HG03196 (cell line): ENCODE results near the gene GAST.
A peak's percentile ranks its signal among the peaks of the same experiment; 100 is the strongest.
"Not testable (repeated sequence)": the region's sequence is repeated elsewhere in the genome, so short reads cannot be mapped to it uniquely, and the experiment has no call there.

ENCODE experiments used
- ATAC-seq: cut with Tn5 transposase; IDR thresholded peaks from one replicate; pipeline ENCODE4 v1.9.1; 2021; ENCODE audit not compliant: unreplicated experiment

The GAST gene

GRCh38 chr17:41683441-41684007, 28.6 kb upstream of the GAST start:
- ATAC-seq: no peak

GRCh38 chr17:41684035-41684434, 28.1 kb upstream of the GAST start:
- no peak for ATAC-seq

GRCh38 chr17:41685753-41686152, 26.4 kb upstream of the GAST start:
- not testable (repeated sequence) for ATAC-seq

GRCh38 chr17:41686281-41686680, 25.9 kb upstream of the GAST start:
- no peak for ATAC-seq

GRCh38 chr17:41687828-41688640, 24.1 kb upstream of the GAST start:
- ATAC-seq: no peak

GRCh38 chr17:41688641-41689496, 23.3 kb upstream of the GAST start, which contains the start of gene EIF1:
TSS of gene EIF1 (plus strand) at chr17:41688885. CDS start at chr17:41689039, 154 bp downstream.
- peak; percentile 70 for ATAC-seq

GRCh38 chr17:41689497-41690299, 22.4 kb upstream of the GAST start:
- ATAC-seq: no peak

GRCh38 chr17:41690497-41690896, 21.6 kb upstream of the GAST start:
- ATAC-seq: no peak

GRCh38 chr17:41691031-41691777, 20.9 kb upstream of the GAST start:
- no peak for ATAC-seq

GRCh38 chr17:41692722-41693521, 19.2 kb upstream of the GAST start:
- no peak for ATAC-seq

GRCh38 chr17:41695134-41695661, 16.9 kb upstream of the GAST start:
- ATAC-seq: no peak

- ATAC-seq: no peak
Observed at GRCh38 chr17:41695954-41696757, 16.0 kb upstream of the GAST start.

GRCh38 chr17:41697122-41697962, 14.8 kb upstream of the GAST start:
- ATAC-seq: no peak

GRCh38 chr17:41700843-41701242, 11.3 kb upstream of the GAST start:
- ATAC-seq: not testable (repeated sequence)

GRCh38 chr17:41702712-41703111, 9.4 kb upstream of the GAST start:
- no peak for ATAC-seq

- no peak for ATAC-seq
Observed at GRCh38 chr17:41705271-41705991, 6.7 kb upstream of the GAST start.
